ENCODE results near the gene USP8.

GRCh38 chr15:50440932-50441331 lies 16.7 kb downstream of the USP8 start:
- TF ChIP-seq POLR2A (IDR thresholded peaks at IDR 0.05; ENCODE audit: low read depth, low read length) (no peak), TAF1 (IDR thresholded peaks at IDR 0.05; ENCODE audit: low read depth, low read length) (no peak)
